HepG2 (cell line): ENCODE results near the gene SCUBE1.

ENCODE experiments used
- JUN ChIP-seq: sonication (generic); formaldehyde crosslinking; IDR thresholded peaks from 2 replicates; pipeline ENCODE4 v1.4.0; 2020; ENCODE audit warnings: mild to moderate bottlenecking, missing genetic modification reagents
- MBD4 ChIP-seq: IDR thresholded peaks from 2 replicates; pipeline ENCODE4 v1.6.1; 2012; ENCODE audit warnings: low read length, inconsistent platforms, borderline replicate concordance
- POLR2AphosphoS5 ChIP-seq: IDR thresholded peaks from 2 replicates; pipeline ENCODE4 v1.6.1; 2012; ENCODE audit warnings: low read depth, low read length
- PPARG ChIP-seq: conservative IDR thresholded peaks from 2 replicates; pipeline ENCODE4 v1.6.1; 2016; ENCODE audit warnings: missing biosample characterization, missing genetic modification reagents
- RFX3 ChIP-seq: IDR thresholded peaks from 2 replicates; pipeline ENCODE4 v1.6.1; 2016; ENCODE audit warnings: missing biosample characterization, missing genetic modification reagents
- SMC3 ChIP-seq: IDR thresholded peaks from 2 replicates; pipeline ENCODE4 v1.6.1; 2011; ENCODE audit warnings: low read length, improper control_type of control experiment
- ZFP36 ChIP-seq: fragments of 150-350 bp; IDR thresholded peaks from 2 replicates; pipeline ENCODE4 v1.6.1; 2018; ENCODE audit warnings: borderline replicate concordance, low read length, low read depth; ENCODE audit not compliant: partially characterized antibody
- TF ChIP-seq, protein P1 (sequence below): sonication (generic); formaldehyde crosslinking; IDR thresholded peaks from 2 replicates; pipeline ENCODE4 v1.4.0; 2020; ENCODE audit warnings: missing genetic modification reagents
- TF ChIP-seq, protein P2 (sequence below): sonication (generic); formaldehyde crosslinking; IDR thresholded peaks from 2 replicates; pipeline ENCODE4 v1.4.0; 2020; ENCODE audit warnings: missing genetic modification reagents
- TF ChIP-seq, protein P3 (sequence below): sonication (generic); formaldehyde crosslinking; IDR thresholded peaks from 2 replicates; pipeline ENCODE4 v1.4.0; 2020; ENCODE audit warnings: mild to moderate bottlenecking, low read depth, missing genetic modification reagents

DNA sequence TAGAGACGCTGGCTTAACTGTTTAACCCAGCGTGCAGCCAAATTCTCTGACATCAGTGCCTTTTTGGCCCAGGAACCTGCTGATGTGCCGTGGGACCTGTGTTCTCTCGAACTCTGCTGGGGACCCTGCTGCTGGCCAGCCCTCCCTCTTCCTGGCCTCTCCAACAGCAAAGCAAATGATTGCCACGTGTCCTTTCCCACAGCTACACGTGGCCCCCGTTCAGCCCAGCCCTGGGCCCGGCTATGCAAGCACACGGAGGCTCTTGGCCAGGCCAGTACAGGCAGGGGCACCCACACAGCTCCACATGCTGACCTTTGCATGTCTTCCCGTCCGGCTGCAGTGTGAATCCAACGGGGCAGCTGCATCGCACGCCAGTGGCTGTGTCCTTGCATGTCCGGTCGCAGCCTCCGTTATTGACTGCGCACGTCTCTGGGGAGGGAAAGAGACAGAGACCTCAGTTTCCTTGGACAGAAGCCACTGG is 104.6 kb downstream of the SCUBE1 start:
- TF ChIP-seq ZFP36 (no peak), PPARG (CRISPR knock-in tag) (no peak), RFX3 (CRISPR knock-in tag) (no peak), MBD4 (no peak), JUN (CRISPR knock-in tag) (no peak), POLR2AphosphoS5 (no peak), SMC3 (no peak)
- TF ChIP-seq, protein P1, sequence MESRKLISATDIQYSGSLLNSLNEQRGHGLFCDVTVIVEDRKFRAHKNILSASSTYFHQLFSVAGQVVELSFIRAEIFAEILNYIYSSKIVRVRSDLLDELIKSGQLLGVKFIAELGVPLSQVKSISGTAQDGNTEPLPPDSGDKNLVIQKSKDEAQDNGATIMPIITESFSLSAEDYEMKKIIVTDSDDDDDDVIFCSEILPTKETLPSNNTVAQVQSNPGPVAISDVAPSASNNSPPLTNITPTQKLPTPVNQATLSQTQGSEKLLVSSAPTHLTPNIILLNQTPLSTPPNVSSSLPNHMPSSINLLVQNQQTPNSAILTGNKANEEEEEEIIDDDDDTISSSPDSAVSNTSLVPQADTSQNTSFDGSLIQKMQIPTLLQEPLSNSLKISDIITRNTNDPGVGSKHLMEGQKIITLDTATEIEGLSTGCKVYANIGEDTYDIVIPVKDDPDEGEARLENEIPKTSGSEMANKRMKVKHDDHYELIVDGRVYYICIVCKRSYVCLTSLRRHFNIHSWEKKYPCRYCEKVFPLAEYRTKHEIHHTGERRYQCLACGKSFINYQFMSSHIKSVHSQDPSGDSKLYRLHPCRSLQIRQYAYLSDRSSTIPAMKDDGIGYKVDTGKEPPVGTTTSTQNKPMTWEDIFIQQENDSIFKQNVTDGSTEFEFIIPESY (CRISPR knock-in tag), result no peak
- TF ChIP-seq, protein P2, sequence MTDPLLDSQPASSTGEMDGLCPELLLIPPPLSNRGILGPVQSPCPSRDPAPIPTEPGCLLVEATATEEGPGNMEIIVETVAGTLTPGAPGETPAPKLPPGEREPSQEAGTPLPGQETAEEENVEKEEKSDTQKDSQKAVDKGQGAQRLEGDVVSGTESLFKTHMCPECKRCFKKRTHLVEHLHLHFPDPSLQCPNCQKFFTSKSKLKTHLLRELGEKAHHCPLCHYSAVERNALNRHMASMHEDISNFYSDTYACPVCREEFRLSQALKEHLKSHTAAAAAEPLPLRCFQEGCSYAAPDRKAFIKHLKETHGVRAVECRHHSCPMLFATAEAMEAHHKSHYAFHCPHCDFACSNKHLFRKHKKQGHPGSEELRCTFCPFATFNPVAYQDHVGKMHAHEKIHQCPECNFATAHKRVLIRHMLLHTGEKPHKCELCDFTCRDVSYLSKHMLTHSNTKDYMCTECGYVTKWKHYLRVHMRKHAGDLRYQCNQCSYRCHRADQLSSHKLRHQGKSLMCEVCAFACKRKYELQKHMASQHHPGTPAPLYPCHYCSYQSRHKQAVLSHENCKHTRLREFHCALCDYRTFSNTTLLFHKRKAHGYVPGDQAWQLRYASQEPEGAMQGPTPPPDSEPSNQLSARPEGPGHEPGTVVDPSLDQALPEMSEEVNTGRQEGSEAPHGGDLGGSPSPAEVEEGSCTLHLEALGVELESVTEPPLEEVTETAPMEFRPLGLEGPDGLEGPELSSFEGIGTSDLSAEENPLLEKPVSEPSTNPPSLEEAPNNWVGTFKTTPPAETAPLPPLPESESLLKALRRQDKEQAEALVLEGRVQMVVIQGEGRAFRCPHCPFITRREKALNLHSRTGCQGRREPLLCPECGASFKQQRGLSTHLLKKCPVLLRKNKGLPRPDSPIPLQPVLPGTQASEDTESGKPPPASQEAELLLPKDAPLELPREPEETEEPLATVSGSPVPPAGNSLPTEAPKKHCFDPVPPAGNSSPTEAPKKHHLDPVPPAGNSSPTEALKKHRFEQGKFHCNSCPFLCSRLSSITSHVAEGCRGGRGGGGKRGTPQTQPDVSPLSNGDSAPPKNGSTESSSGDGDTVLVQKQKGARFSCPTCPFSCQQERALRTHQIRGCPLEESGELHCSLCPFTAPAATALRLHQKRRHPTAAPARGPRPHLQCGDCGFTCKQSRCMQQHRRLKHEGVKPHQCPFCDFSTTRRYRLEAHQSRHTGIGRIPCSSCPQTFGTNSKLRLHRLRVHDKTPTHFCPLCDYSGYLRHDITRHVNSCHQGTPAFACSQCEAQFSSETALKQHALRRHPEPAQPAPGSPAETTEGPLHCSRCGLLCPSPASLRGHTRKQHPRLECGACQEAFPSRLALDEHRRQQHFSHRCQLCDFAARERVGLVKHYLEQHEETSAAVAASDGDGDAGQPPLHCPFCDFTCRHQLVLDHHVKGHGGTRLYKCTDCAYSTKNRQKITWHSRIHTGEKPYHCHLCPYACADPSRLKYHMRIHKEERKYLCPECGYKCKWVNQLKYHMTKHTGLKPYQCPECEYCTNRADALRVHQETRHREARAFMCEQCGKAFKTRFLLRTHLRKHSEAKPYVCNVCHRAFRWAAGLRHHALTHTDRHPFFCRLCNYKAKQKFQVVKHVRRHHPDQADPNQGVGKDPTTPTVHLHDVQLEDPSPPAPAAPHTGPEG, result no peak
- TF ChIP-seq, protein P3, sequence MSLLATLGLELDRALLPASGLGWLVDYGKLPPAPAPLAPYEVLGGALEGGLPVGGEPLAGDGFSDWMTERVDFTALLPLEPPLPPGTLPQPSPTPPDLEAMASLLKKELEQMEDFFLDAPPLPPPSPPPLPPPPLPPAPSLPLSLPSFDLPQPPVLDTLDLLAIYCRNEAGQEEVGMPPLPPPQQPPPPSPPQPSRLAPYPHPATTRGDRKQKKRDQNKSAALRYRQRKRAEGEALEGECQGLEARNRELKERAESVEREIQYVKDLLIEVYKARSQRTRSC (CRISPR knock-in tag), result no peak
